Measurements from ENCODE around the gene DOC2A.

DNA sequence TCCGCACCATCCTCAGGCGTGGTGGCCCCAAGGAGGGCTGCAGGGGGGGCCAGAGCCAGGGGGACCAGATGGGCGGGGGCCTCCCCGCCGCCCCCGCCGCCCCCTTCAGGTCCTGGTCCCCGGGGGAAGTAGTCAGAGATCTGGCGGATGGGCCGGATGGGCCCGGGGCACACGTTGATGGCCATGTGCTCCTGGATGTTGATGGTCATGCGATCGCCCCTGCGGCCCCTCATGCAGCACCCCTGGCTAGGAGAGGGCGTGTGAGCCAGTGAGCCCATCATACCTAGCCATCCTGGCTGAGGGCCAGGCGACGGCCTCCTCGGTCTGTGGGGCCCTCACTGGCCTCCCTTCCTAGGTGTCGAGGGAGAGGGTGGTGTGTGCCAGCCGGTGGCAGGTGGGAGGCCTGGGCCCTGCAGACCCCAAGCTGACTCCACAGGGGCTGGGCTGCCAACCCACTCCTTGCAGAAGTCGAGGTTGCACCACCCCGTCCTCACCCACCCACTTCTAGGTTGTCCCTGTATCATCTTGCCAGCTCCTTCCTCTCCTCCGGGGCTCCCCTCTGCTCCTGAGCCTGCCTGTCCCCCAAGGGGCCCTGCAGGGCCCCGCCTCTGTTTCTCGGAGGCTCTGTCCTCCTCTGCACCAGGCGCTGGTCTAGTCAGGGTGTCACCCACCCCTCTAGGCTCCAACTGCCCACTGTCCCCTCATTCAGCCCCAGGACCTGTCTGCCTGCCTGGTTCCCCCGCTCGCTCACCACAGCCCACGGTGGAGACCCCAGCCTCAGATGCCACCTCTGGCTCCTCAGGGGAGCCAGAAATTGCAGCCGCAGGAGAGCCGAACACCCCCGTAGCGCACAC is 610 bp downstream of the DOC2A start:
- TF ChIP-seq, protein P1, sequence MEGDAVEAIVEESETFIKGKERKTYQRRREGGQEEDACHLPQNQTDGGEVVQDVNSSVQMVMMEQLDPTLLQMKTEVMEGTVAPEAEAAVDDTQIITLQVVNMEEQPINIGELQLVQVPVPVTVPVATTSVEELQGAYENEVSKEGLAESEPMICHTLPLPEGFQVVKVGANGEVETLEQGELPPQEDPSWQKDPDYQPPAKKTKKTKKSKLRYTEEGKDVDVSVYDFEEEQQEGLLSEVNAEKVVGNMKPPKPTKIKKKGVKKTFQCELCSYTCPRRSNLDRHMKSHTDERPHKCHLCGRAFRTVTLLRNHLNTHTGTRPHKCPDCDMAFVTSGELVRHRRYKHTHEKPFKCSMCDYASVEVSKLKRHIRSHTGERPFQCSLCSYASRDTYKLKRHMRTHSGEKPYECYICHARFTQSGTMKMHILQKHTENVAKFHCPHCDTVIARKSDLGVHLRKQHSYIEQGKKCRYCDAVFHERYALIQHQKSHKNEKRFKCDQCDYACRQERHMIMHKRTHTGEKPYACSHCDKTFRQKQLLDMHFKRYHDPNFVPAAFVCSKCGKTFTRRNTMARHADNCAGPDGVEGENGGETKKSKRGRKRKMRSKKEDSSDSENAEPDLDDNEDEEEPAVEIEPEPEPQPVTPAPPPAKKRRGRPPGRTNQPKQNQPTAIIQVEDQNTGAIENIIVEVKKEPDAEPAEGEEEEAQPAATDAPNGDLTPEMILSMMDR (IDR thresholded peaks at IDR 0.05; ENCODE audit: extremely low read depth in 1 of 2, insufficient read depth in 1 of 2, low read depth in 1 of 2, low read length in 2 of 2), result no peak
- TF ChIP-seq, protein P2, sequence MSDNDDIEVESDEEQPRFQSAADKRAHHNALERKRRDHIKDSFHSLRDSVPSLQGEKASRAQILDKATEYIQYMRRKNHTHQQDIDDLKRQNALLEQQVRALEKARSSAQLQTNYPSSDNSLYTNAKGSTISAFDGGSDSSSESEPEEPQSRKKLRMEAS (IDR thresholded peaks at IDR 0.05; ENCODE audit: insufficient read depth, insufficient read length), result no peak
- no peak for TF ChIP-seq POLR2AphosphoS5 (IDR thresholded peaks at IDR 0.05; ENCODE audit: insufficient read depth, low read depth, low read length)
- TF ChIP-seq EZH2 (IDR thresholded peaks at IDR 0.05; ENCODE audit: borderline replicate concordance, low read depth, low read length, severe bottlenecking), result peak; percentile 36

Data from endothelial cell of umbilical vein (primary cell).